Measurements from ENCODE around the gene ZNF785.

DNA sequence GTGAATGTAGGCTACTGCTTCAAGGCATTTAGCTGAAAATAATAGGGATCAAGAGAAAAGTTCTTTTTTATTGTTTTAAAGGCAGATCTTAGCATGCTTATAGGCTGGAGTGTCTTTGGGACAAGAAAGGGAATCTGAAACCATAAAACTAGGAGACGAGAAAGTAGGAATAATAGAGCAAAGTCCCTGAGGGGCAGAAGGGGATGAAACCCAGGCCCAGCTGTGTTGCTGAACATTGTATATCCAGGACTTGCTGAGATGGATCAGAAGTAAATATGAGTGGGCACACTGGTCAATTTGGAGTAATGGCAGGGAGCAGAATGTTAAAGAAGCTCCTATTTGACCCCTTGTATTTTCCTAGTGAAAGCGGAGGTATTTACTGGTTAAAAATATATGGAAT lies 15.4 kb upstream of the ZNF785 start:
- TF ChIP-seq CTCF (IDR thresholded peaks at IDR 0.05; ENCODE audit: insufficient read depth, low read depth, low read length) (no peak), EZH2 (IDR thresholded peaks at IDR 0.05; ENCODE audit: insufficient read depth, low read length) (no peak)

All from astrocyte (in vitro differentiated cells and primary cell).